Measurements from ENCODE around the gene SCG5.
"Not testable (repeated sequence)": the region's sequence is repeated elsewhere in the genome, so short reads cannot be mapped to it uniquely, and the experiment has no call there.

SCG5 gene, protein sequence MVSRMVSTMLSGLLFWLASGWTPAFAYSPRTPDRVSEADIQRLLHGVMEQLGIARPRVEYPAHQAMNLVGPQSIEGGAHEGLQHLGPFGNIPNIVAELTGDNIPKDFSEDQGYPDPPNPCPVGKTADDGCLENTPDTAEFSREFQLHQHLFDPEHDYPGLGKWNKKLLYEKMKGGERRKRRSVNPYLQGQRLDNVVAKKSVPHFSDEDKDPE

DNA sequence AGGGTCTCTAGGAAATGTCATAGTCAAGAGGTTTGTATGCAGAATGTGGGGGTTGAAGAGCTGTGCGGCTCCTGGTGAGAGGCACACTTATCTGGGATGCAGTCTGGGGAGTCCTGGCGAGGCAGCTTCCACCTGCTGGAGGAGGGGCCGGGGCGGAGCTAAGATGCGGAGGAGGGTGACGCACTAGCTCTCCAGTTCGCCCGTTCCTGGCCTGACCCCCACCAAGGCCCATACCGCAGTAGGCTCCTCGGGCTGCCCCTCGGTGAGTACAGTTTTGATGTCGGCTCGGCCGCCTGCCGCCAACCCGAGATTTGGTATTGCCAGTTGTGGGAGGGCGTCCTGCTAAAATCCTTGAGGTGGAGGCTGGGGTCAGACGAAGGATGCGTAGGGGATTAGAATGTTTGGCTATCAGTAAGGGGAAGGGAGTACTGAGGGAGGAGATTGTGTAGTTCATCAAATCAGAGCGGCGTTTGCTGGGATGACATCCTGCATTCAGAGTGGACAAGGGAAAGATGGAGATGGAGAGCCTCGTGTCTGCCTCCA lies at the start of gene SCG5:
Gene SCG5, plus strand, starts transcription at position 194 of the 543 bp plus-strand sequence. CDS start 1,883 bp downstream, outside the sequence.
- in situ Hi-C loops (cut with MboI; ENCODE audit: low sequenced_read_pairs): no loop called here

DNA sequence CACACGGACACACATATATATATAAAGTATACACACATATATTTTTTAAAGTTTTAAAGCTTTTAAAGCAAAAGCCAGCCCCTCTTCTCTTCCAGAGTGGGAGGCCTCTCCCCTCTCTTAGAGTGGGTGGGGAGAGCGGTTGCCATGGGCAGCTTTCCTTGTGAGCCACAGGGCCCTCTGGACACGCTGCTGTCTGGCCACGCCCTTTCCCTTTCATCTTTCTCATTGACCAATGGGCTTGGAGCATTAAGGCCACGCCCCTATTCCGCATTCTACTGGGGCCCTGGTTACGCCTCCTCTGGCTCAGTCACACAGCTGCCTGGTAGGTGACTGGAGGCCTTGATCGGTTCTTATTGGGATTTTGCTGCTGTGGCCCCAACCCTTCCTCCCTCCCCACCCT lies 48.4 kb upstream of the SCG5 start, which contains the start of gene GOLGA8N:
Gene GOLGA8N, plus strand, starts transcription at position 306 of the 400 bp plus-strand sequence.
- in situ Hi-C loops (cut with MboI; ENCODE audit: low sequenced_read_pairs): not testable (repeated sequence)

DNA sequence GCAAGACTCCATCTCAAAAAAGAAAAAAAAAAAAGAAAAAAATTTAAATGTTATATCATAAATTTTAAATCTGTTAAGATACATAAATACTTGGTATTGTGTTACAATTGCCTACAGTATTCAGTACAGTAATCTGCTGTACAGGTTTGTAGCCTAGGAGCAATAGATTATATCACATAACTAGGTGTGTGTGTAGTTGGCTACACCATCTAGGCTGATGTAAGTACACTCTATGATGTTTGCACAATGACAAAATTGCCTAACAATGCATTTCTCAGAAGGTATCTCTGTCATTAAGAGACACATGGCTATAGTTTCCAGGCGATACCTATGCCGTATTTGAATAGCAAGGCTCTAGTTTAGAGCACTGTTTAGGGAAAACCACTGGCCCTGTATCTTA lies 32.0 kb upstream of the SCG5 start:
- in situ Hi-C loops (cut with MboI; ENCODE audit: low sequenced_read_pairs): not testable (repeated sequence)

DNA sequence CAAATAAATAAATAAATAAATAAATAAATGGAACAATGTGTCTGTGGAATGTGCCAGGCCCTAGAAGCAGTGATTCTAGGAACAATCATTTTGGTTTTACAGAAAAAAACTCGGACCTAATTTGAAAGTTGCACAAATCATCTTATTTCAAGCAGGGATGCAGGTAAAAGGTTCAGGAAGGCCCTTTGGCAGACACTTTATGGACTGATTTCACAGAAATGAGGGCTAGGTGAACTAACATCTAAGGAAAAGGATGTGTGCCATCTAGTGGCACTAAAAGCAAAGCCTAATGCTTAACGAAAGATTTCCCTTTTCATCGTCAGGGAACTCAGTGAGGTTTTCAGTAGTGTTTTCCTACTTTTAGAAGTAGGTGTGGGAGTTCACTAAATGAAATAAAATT lies 30.8 kb upstream of the SCG5 start:
- in situ Hi-C loops (cut with MboI; ENCODE audit: low sequenced_read_pairs): not testable (repeated sequence)

DNA sequence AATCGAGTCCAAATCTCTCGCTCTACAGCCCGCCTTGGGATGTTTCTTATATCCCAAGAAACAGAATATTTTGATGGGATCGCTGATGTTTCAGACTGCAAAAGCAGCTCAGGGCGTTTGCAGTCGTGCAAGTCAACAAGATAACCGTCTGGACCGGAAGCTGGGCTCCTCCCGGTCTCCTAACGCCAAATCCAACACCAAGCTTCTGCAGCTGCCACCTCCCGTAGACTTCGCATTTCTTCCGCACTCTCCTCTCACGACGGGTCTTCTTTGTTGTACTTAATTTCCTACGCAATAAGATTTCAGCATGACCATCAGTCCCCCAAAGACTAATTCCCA lies 26.8 kb upstream of the SCG5 start:
- in situ Hi-C loops (cut with MboI; ENCODE audit: low sequenced_read_pairs): not testable (repeated sequence)

DNA sequence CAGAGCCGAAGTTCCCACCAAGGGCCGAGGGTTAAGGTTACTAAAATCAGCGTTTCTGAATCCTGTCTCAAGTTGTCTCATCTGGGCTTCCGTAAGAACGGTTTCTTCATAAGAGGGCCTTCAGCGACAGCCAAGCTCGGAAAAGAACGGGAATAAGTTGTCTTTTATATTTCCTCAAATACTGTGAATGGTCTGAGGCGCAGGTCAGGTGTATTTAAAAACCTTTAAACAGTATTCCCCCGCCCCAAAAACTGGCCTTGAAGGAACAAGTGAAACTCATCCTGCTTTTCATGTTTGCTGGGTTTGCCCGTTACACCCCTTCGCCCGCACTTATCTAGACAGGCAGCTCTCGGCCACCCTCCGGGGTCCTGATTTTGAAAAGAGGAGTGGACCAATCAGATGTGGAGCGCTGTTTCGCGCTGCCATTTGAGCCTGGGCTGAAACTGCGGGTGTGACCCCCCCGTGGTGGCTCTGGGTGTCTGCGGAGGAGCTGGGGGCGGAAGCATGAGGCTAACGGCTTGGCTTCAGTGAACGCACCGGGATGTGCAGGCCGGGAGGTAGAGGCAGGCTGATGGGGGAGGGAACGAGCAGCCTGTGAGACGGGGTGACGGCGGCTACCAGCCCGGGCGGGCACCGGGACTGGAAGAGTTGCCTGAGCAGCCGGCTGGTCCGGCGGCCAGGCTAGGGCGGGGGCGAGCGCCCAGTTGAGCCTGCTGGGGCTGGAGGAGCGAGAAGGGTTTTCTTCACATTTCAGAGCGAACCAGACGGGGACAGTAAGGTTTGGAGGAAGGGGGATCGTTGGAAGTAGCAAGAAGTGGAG lies 26.2 kb upstream of the SCG5 start, which contains the start of gene ARHGAP11A:
Gene ARHGAP11A, plus strand, starts transcription at position 454 of the 820 bp plus-strand sequence. CDS start 708 bp downstream, outside the sequence.
- in situ Hi-C loops (cut with MboI; ENCODE audit: low sequenced_read_pairs): not testable (repeated sequence)

DNA sequence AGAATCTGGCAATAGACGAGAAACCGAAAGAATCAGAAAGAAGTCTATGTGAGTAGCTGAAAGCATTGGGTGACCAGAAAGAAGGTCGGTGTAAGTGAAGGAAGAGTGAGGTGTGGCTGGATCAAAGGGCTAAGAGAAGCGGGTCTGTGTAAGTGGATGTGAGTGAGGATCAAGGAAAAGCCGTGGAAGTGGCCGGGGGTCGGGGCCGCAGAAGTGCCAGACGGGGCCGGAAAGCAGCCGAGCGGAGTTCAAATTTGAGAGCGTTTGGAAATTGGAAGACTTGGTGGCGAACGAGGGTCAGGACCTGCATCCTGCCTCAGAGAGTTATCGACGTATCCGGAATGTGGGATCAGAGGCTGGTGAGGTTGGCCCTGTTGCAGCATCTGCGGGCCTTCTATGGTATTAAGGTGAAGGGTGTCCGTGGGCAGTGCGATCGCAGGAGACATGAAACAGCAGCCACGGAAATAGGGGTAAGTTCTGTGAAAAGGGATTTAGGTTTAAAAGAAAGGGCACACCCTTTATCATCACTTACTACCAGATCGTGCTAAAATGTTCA lies 25.6 kb upstream of the SCG5 start:
- in situ Hi-C loops (cut with MboI; ENCODE audit: low sequenced_read_pairs): not testable (repeated sequence)

DNA sequence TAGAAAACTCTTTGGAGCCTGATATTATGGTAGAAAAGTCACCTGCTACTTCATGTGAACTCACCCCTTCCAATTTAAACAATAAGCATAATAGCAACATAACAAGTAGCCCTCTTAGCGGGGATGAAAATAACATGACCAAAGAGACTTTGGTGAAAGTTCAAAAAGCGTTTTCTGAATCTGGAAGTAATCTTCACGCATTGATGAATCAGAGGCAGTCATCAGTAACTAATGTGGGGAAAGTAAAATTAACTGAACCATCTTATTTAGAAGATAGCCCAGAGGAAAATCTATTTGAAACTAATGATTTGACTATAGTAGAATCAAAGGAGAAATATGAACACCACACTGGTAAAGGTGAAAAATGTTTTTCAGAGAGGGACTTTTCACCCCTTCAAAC lies 5.1 kb upstream of the SCG5 start:
- in situ Hi-C loops (cut with MboI; ENCODE audit: low sequenced_read_pairs): no loop called here

DNA sequence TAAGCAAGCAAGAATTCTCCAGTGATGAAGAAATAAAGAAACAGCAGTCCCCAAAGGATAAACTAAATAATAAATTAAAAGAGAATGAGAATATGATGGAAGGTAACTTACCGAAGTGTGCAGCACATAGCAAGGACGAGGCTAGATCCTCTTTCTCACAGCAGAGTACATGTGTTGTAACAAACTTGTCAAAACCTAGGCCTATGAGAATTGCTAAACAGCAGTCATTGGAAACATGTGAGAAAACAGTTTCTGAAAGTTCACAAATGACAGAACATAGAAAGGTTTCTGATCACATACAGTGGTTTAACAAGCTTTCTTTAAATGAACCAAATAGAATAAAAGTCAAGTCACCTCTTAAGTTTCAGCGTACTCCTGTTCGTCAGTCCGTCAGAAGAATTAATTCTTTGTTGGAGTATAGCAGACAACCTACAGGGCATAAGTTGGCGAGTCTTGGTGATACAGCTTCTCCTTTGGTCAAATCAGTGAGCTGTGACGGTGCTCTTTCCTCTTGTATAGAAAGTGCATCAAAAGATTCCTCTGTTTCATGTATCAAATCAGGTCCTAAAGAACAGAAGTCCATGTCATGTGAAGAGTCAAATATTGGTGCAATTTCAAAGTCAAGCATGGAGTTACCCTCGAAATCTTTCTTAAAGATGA lies 4.5 kb upstream of the SCG5 start:
- in situ Hi-C loops (cut with MboI; ENCODE audit: low sequenced_read_pairs): no loop called here

DNA sequence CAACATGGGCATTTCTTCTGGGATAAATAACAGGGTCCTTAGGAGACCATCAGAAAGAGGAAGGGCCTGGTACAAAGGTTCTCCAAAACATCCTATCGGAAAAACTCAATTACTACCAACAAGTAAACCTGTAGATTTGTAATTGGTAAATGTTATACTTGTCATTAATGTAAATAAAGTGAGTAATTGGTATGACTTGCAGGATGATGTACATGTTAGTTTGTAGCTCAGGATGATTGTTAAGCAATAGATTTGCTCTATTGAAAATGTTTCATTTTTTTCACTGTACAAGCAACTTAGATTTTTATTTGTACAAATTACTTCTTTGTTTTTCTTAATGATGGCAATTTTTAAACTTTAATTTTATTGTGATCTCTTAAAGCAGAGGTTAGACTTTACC lies 3.8 kb upstream of the SCG5 start:
- in situ Hi-C loops (cut with MboI; ENCODE audit: low sequenced_read_pairs): no loop called here

DNA sequence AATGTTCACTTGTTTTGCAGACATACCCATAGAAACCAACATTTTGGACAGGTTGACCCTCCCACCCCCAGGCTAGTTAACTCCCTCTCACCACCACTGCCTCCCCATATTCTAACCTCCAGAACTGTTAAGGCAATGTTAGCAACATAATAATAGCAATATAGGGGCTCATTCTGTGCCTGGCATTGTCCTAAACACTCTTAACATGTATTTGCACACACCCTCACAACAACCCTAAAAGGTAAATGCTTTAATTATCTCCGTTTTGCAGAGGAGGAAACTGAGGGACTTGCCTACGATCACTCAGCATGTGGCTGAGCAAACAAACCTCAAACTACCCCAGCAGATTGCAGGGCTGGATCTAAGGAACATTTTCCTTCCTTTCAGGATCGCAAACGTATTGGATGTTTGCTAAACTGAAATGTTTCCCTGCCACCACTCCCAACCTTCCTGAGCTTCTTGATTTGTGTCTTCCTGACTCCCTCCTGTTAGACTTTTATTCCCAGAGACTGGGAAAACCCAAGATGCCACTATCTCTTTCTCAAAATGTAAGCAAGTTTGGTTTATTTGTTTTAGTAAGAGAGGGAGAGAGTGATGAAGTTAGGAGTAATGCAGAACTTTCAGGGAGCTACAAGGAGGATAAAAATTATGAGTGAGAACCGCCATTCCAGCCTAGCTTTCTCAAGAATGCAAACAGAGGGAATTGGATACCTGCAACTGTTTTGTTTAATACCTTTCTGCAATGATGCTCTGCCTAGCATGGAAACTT lies 1.3 kb downstream of the SCG5 start:
- in situ Hi-C loops (cut with MboI; ENCODE audit: low sequenced_read_pairs): no loop called here

DNA sequence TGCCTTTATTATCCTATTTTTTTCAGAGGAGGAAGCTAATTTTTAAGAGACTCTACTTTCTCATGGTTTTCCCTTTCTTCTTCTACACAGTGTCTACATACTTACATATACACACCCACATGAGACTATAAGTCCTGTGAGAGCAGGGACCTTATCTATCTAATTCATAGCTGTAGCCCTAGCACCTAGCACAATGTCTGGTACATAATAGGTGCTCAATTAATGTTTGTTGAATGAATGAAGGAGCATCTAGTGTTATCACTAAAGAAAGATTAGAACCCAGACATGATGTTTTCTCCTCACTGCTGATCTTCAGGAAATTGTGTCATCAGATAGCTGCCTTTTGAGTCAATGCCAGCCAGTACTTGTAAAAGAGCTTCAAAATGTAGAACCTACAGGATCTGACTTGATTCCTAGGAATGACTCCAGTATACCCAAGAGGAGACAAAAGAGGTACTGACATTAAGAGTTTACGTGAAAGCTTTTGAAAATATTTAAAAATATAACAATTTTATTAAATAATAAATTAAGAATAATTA lies 2.5 kb downstream of the SCG5 start:
- in situ Hi-C loops (cut with MboI; ENCODE audit: low sequenced_read_pairs): no loop called here

DNA sequence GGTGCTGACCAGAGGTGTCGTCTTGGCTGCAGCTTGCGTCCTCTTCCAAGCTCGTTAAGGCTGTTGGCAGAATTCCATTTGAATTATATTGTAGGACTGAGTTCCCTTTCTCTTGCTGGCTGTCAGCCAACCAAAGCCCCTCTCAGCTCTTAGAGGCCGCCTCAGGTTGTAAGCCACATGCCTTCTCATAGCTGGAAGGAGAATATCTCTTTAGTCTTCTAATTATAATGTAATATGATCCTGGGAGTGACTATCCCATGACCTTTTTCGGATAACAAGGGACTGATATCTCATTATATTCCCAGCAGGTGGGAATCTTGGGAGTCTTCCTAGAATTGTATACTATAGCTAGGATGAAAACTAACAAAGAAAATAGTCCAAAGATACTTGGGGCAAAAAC lies 4.8 kb downstream of the SCG5 start:
- in situ Hi-C loops (cut with MboI; ENCODE audit: low sequenced_read_pairs): no loop called here

DNA sequence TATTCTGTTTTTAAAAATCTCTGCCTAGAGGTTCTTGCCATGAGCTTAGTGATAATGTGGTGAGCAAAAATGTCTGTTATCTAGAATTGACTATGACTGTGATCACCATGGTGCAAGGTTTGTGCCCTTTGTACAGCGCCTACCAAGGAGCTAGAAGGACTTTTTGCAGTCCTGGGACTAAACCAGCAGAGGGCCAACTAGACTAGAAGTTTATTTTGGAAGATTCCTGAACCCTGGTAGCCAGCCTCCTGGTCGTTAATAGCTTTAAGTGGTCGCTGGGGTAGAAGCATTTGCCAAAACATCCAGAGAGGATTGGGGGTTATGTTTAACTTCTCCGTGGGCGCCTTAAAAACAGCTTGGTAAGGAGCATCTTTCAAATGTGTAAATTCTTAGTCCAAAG lies 7.8 kb downstream of the SCG5 start:
- in situ Hi-C loops (cut with MboI; ENCODE audit: low sequenced_read_pairs): no loop called here

DNA sequence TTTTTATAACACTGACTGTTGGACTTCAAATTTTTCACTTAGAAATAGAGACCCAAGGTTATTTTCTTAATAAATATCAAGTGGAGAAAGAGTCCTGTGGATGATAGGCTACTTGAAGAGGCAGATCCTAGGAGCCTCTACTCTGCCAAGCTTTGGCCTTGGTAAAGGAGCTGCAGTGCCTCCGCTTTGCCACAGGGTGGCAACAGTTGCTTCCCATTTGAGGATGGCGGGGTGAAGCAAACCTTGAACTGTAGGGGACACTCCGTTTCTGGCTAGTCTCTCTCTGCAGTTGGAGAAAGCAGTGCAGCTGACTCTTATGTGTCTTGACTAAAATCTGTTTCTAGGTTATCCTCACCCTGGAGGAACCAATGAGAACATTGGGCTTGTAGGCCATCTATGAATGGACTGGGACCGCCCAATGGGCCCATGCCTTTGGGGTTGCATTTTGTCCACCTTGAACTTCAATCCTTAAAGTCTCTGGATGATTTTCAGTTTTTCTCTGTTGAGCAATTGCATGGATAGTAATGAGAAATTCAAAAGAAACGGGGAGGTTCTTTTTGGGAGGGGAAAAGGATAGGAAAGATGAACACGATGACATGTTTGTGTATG lies 9.8 kb downstream of the SCG5 start:
- in situ Hi-C loops (cut with MboI; ENCODE audit: low sequenced_read_pairs): loop anchor here (25.0 kb wide), 1 partner anchor 336 kb away; no protein-coding TSS in a partner anchor

DNA sequence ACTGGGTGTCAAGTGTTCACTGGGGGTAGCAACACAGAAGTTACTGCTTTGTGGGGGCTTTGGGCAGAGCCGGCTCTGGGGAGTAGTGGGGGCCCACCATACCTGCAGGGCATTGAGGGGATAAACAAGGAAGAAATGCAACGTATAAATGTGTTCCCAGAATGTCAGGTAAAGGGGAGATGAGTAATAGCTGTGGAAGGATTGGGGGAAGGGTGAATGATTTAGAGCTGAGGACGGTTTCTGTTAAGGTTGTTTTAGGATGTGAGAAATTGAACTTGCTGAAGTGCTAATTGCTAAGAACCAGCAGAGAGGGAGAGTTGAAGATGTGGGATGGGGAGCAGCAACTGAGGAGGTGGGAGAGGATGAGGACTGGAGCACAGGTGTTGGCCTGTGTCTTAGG lies 10.7 kb downstream of the SCG5 start:
- in situ Hi-C loops (cut with MboI; ENCODE audit: low sequenced_read_pairs): loop anchor here (25.0 kb wide), 1 partner anchor 335 kb away; no protein-coding TSS in a partner anchor

DNA sequence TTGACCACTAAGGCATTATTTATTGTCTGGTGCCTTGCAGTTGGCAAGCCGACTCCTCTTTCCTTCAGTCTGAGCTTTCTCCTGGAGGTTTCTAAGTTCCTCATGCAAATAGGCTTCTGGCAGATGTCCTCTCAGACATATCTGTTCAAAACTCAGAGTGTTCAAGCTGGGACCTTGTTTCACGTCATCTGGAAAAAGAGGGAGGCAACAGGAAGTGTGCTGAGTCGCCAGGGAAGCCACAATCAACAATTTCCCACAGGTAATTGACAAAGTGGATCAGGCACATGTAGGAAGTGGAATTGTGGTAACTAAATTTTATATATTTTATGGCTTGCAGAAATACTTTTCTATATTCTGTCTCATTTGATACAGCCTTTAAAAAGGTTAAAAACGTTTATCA lies 14.6 kb downstream of the SCG5 start:
- in situ Hi-C loops (cut with MboI; ENCODE audit: low sequenced_read_pairs): loop anchor here (25.0 kb wide), 1 partner anchor 331 kb away; no protein-coding TSS in a partner anchor

DNA sequence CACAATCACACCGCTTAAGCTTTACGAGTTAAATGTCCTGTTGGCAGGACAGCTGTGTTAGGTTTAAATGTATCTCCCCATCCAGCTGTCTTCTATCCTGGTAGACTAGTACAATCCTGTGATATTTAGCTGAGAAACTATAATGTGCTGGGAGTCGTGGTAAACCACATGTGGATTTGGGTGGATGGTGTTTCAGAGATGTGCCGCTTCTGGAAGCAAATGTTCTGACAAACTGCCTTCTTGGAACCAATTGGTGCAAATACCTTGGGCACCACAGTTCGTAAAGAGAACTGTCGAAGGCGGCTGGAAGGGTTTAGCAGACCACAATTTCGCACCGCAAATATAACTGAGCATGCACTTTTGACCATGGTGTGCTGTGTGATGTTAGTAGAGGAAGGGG lies 15.0 kb downstream of the SCG5 start:
- in situ Hi-C loops (cut with MboI; ENCODE audit: low sequenced_read_pairs): loop anchor here (25.0 kb wide), 1 partner anchor 331 kb away; no protein-coding TSS in a partner anchor

DNA sequence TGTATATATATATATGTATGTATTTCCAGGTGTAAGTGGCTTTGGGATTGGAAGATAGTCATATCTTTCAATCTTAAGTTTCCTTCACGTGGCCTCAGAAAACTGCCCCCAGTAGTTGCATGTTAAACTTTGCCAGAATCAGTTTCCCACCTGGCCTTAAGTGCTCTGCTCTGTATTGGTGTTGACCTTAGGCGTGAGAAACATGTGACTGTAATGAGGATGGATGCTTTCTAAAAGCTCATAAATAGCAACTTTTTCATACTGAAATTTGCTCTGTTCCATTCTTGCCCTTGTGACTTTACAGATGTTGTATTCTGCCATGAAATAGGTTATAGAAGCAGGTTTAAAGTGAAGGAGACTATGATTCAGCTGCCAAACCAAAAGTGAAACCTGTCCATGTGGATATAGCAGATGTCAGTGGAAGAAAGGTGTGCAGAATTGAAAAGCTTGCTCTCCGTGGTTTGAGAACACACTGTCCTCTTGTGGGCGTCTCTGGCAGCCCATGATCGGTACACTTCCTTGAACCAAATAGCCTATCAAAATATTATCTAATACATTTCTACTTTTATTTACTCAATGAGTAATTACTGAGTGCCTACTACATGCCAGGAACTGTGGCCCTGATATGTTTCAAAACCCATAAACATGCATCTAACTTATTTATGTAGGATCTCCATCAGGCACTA lies 15.8 kb downstream of the SCG5 start:
- in situ Hi-C loops (cut with MboI; ENCODE audit: low sequenced_read_pairs): loop anchor here (25.0 kb wide), 1 partner anchor 330 kb away; no protein-coding TSS in a partner anchor

All from hTERT RPE-1 (cell line).